Endodermal cell (in vitro differentiated cells): ENCODE measurements around the gene BTBD9. TPM values are rescaled to one million over a fixed set of nuclear protein-coding genes. Genes with fewer than 3 reads are reported as not detected.
A peak's percentile ranks its signal among the peaks of the same experiment; 100 is the strongest.

ENCODE experiments used
- DNase-seq: peaks from one replicate; pipeline ENCODE4 v3.0.0-alpha.2; 2017
- H3K27ac ChIP-seq: 2 replicates; pipeline ENCODE4 v1.5.1; 2013; ENCODE audit warnings: mild to moderate bottlenecking, low read depth, low read length, moderate library complexity
- H3K27me3 ChIP-seq: 2 replicates; pipeline ENCODE4 v1.6.1; 2013; ENCODE audit warnings: mild to moderate bottlenecking, low read length, moderate library complexity; ENCODE audit not compliant: insufficient read depth, control insufficient read depth, poor library complexity, severe bottlenecking
- H3K36me3 ChIP-seq: 2 replicates; pipeline ENCODE4 v1.7.0; 2013; ENCODE audit warnings: mild to moderate bottlenecking, low read length, moderate library complexity; ENCODE audit not compliant: control insufficient read depth, insufficient read depth
- H3K4me1 ChIP-seq: one replicate; pipeline ENCODE4 v1.7.0; 2013; ENCODE audit warnings: low read length; ENCODE audit not compliant: control insufficient read depth, insufficient read depth
- H3K4me3 ChIP-seq: 2 replicates; pipeline ENCODE4 v1.5.1; 2013; ENCODE audit warnings: mild to moderate bottlenecking, low read length, moderate library complexity
- H3K9ac ChIP-seq: 2 replicates; pipeline ENCODE4 v1.6.1; 2013; ENCODE audit warnings: mild to moderate bottlenecking, low read length, moderate library complexity; ENCODE audit not compliant: poor library complexity, severe bottlenecking; ENCODE audit errors: extremely low read depth
- H3K9me3 ChIP-seq: 2 replicates; pipeline ENCODE4 v1.6.1; 2013; ENCODE audit warnings: mild to moderate bottlenecking, low read length, moderate library complexity; ENCODE audit not compliant: control insufficient read depth
- H3K27ac Mint-ChIP-seq: 2 replicates; pipeline ENCODE4 v1.8.0; 2020; ENCODE audit warnings: mixed read lengths
- H3K27me3 Mint-ChIP-seq: 2 replicates; pipeline ENCODE4 v1.8.0; 2021; ENCODE audit warnings: mild to moderate bottlenecking, mixed read lengths; ENCODE audit not compliant: insufficient read depth
- H3K36me3 Mint-ChIP-seq: 2 replicates; pipeline ENCODE4 v1.8.0; 2020; ENCODE audit warnings: low read depth, mixed read lengths
- H3K4me1 Mint-ChIP-seq: 2 replicates; pipeline ENCODE4 v1.8.0; 2020; ENCODE audit warnings: mixed read lengths
- H3K4me3 Mint-ChIP-seq: 2 replicates; pipeline ENCODE4 v1.8.0; 2020; ENCODE audit warnings: mild to moderate bottlenecking, moderate library complexity, mixed read lengths
- H3K9me3 Mint-ChIP-seq: 2 replicates; pipeline ENCODE4 v1.8.0; 2020; ENCODE audit warnings: mild to moderate bottlenecking, mixed read lengths
- WGBS, 2 experiments: methylation state at CpG; one replicate each; pipeline versions ENCODE4 v1.1.5 to v1.1.7; 2013; ENCODE audit warnings: missing lambda C conversion rate in 2 of 2, mixed read lengths in 1 of 2; ENCODE audit not compliant: insufficient coverage in 1 of 2, insufficient read length in 1 of 2; 5-methylcytosine and 5-hydroxymethylcytosine counted together
- total RNA-seq, 2 donors: library from RNA; stranded (reverse); fragmentation: NEBNext Ultra II Directional in 1 of 2; extraction: Animal tissue kit (Norgen Biotek cat#: 25700) in 1 of 2; gene quantifications; 2 replicates in 1 of 2; 3 replicates in 1 of 2; pipeline ENCODE4 v1.2.1, GENCODE V29; 2021
- TF ChIP-seq, protein P1 (sequence below): fragments of 200-600 bp; sonication (generic); conservative IDR thresholded peaks from 2 replicates; pipeline ENCODE4 v1.5.0; 2021; ENCODE audit warnings: antibody characterized with exemption, mild to moderate bottlenecking

Gene BTBD9
- total RNA-seq, 2 donors from 2014 or later: 7.6 to 12.3 TPM

GRCh38 chr6:38687043-38687353 lies 47.3 kb upstream of the BTBD9 start:
- Histone ChIP-seq H3K27ac (no peak overlapping the region), H3K4me1 (peaks cover 3% of the 10 kb centered on the region), H3K4me3 (no peak overlapping the region), H3K9me3 (peaks cover 4% of the 10 kb centered on the region), H3K9ac (no peak overlapping the region), H3K36me3 (peaks cover 45% of the 10 kb centered on the region), H3K27me3 (no peaks in the 10 kb centered on the region)
- TF ChIP-seq, protein P1, sequence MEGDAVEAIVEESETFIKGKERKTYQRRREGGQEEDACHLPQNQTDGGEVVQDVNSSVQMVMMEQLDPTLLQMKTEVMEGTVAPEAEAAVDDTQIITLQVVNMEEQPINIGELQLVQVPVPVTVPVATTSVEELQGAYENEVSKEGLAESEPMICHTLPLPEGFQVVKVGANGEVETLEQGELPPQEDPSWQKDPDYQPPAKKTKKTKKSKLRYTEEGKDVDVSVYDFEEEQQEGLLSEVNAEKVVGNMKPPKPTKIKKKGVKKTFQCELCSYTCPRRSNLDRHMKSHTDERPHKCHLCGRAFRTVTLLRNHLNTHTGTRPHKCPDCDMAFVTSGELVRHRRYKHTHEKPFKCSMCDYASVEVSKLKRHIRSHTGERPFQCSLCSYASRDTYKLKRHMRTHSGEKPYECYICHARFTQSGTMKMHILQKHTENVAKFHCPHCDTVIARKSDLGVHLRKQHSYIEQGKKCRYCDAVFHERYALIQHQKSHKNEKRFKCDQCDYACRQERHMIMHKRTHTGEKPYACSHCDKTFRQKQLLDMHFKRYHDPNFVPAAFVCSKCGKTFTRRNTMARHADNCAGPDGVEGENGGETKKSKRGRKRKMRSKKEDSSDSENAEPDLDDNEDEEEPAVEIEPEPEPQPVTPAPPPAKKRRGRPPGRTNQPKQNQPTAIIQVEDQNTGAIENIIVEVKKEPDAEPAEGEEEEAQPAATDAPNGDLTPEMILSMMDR: no peak
- Mint-ChIP-seq H3K36me3 (peaks cover 37% of the 10 kb centered on the region), H3K9me3 (no peaks in the 10 kb centered on the region), H3K27me3 (no peaks in the 10 kb centered on the region), H3K4me3 (no peak overlapping the region), H3K4me1 (peaks cover 13% of the 10 kb centered on the region), H3K27ac (peak overlapping the region; percentile 1)
- 90 to 100% methylated on average over 1 to 2 of the region's 2 CpGs for WGBS, 2 experiments
- DNase-seq: no peak

- H3K36me3 ChIP-seq: peaks cover 50% of the 10 kb centered on the region
- no peak overlapping the region for H3K27ac ChIP-seq
- no peak overlapping the region for H3K4me3 ChIP-seq
- no peaks in the 10 kb centered on the region for H3K27me3 Mint-ChIP-seq
- H3K4me3 Mint-ChIP-seq: no peak overlapping the region
- H3K27ac Mint-ChIP-seq: no peak overlapping the region
- H3K4me1 Mint-ChIP-seq: peaks cover 13% of the 10 kb centered on the region
- H3K9me3 Mint-ChIP-seq: no peaks in the 10 kb centered on the region
- peaks cover 39% of the 10 kb centered on the region for H3K36me3 Mint-ChIP-seq
- TF ChIP-seq, protein P1: no peak
- H3K27me3 ChIP-seq: no peaks in the 10 kb centered on the region
- no peak for DNase-seq
- peaks cover under 1% of the 10 kb centered on the region for H3K9me3 ChIP-seq
- H3K9ac ChIP-seq: no peak overlapping the region
- H3K4me1 ChIP-seq: peaks cover 3% of the 10 kb centered on the region
- 95 to 100% methylated on average over 1 to 4 of the region's 4 CpGs for WGBS, 2 experiments
These were observed 46.7 kb upstream of the BTBD9 start for GRCh38 chr6:38686270-38687042.

- Histone ChIP-seq H3K4me3 (no peak overlapping the region), H3K4me1 (peaks cover 3% of the 10 kb centered on the region), H3K36me3 (peaks cover 64% of the 10 kb centered on the region), H3K27ac (no peak overlapping the region), H3K9me3 (no peaks in the 10 kb centered on the region), H3K27me3 (no peaks in the 10 kb centered on the region), H3K9ac (no peak overlapping the region)
- Mint-ChIP-seq H3K36me3 (peaks cover 42% of the 10 kb centered on the region), H3K9me3 (no peaks in the 10 kb centered on the region), H3K27ac (no peak overlapping the region), H3K4me3 (no peak overlapping the region), H3K4me1 (peaks cover 13% of the 10 kb centered on the region), H3K27me3 (no peaks in the 10 kb centered on the region)
- 91 to 100% methylated on average over 3 of the region's 3 CpGs for WGBS, 2 experiments
- TF ChIP-seq, protein P1: no peak
- no peak for DNase-seq
These were observed 45.2 kb upstream of the BTBD9 start for GRCh38 chr6:38684904-38685303.
